Muscle layer of colon (tissue), 2 donors: Measurements from ENCODE around the gene KAT8.

ENCODE experiments used
- H3K27ac ChIP-seq: one replicate; pipeline ENCODE4 v1.7.0; 2013; ENCODE audit warnings: low read depth, mild to moderate bottlenecking, low read length, moderate library complexity
- H3K27me3 ChIP-seq, 2 donors: one replicate each; pipeline ENCODE4 v1.7.0; 2013; ENCODE audit warnings: low read length in 2 of 2, mild to moderate bottlenecking in 2 of 2; ENCODE audit not compliant: insufficient read depth in 2 of 2, control insufficient read depth in 1 of 2
- H3K36me3 ChIP-seq: one replicate; pipeline ENCODE4 v1.7.0; 2013; ENCODE audit warnings: mild to moderate bottlenecking, low read length; ENCODE audit not compliant: insufficient read depth
- H3K4me1 ChIP-seq: one replicate; pipeline ENCODE4 v1.7.0; 2013; ENCODE audit warnings: mild to moderate bottlenecking, low read length; ENCODE audit not compliant: insufficient read depth
- H3K4me3 ChIP-seq, 2 donors: one replicate each; pipeline ENCODE4 v1.7.0; 2013; ENCODE audit warnings: low read length in 2 of 2, low read depth in 1 of 2, mild to moderate bottlenecking in 1 of 2, moderate library complexity in 1 of 2
- H3K9ac ChIP-seq: one replicate; pipeline ENCODE4 v1.7.0; 2013; ENCODE audit warnings: low read length
- H3K9me3 ChIP-seq: one replicate; pipeline ENCODE4 v1.7.0; 2013; ENCODE audit warnings: mild to moderate bottlenecking, low read length
- donor health status: abdominal sarcoma.
- donor health status: Adenocarcinoma of cecum.

KAT8 gene

DNA sequence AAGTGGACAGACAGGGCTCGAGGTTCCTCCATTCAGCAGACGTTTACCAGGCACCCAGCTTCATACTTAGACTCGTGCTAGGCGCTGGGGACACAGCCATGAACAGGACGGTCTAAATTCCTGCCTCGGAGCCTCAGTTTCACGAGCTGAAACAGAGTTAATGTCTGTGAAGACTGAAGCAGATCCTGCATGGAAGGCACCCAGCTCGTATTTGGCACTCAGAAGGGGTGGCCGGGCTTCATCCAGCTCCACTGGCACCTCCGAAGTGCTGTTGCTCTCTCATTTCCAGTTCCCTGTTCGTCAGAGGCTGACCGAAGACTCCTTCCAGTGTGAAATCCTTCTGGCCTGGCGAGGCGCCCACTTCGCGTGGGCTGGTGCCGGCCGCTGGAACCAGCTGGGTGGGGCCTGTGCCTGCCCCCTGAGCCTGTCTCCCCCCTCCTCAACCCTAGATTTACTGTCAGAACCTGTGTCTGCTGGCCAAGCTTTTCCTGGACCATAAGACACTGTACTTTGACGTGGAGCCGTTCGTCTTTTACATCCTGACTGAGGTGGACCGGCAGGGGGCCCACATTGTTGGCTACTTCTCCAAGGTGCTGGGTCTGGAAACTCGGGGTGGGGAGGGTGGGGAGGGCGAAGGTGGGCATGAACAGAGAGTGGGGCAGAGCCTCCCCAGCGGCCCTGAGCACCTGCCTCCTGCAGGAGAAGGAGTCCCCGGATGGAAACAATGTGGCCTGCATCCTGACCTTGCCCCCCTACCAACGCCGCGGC is 12.3 kb downstream of the KAT8 start:
- Histone ChIP-seq H3K4me3 (no peak overlapping the region), H3K9me3 (no peaks in the 10 kb centered on the region), H3K27me3 (no peaks in the 10 kb centered on the region), H3K9ac (no peak overlapping the region), H3K27ac (peak overlapping the region; percentile 17), H3K4me1 (peaks cover 5% of the 10 kb centered on the region), H3K36me3 (peaks cover 66% of the 10 kb centered on the region)

GRCh38 chr16:31130336-31130891 is 12.9 kb downstream of the KAT8 start:
- Histone ChIP-seq H3K36me3 (peaks cover 62% of the 10 kb centered on the region), H3K9me3 (no peaks in the 10 kb centered on the region), H3K4me1 (peaks cover 9% of the 10 kb centered on the region), H3K27ac (no peak overlapping the region), H3K4me3 (no peak overlapping the region), H3K9ac (no peak overlapping the region), H3K27me3 (peaks cover 0 to 2% of the 10 kb centered on the region in 2 donors)

GRCh38 chr16:31130899-31131298 is 13.4 kb downstream of the KAT8 start:
- peaks cover 59% of the 10 kb centered on the region for H3K36me3 ChIP-seq
- H3K9me3 ChIP-seq = no peaks in the 10 kb centered on the region
- no peak overlapping the region for H3K27ac ChIP-seq
- H3K9ac ChIP-seq = no peak overlapping the region
- H3K4me3 ChIP-seq = no peak overlapping the region
- H3K4me1 ChIP-seq = peaks cover 9% of the 10 kb centered on the region
- H3K27me3 ChIP-seq = peaks cover 0 to 7% of the 10 kb centered on the region in 2 donors

GRCh38 chr16:31131416-31131815 is 14.0 kb downstream of the KAT8 start:
- H3K27me3 ChIP-seq = peaks cover 0 to 12% of the 10 kb centered on the region in 2 donors
- no peak overlapping the region for H3K27ac ChIP-seq
- H3K4me3 ChIP-seq = no peak overlapping the region
- no peaks in the 10 kb centered on the region for H3K9me3 ChIP-seq
- peaks cover 56% of the 10 kb centered on the region for H3K36me3 ChIP-seq
- H3K9ac ChIP-seq = no peak overlapping the region
- peaks cover 9% of the 10 kb centered on the region for H3K4me1 ChIP-seq

DNA sequence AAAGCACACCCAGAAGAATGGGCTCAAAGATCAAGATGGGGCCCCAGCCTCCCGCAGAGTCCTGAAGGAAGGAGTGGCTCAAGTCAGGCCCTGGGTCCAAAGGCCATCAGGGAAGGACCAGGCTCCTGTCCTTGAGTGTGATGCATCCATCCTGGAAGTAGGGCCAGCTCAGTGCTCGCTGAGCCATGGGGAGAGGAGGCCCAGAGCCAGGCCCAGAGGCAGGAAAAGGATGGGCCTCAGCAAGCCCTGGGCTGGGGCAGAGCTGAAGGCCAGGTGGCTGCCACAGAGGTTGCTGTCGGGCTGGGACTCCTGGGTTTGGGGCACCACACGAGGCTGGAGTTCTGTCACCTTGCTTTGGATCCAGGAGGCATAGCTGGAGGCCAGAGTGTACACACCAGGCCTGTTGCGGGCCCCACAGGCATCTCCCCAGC is 14.4 kb downstream of the KAT8 start:
- peaks cover 55% of the 10 kb centered on the region for H3K36me3 ChIP-seq
- peaks cover 9% of the 10 kb centered on the region for H3K4me1 ChIP-seq
- no peaks in the 10 kb centered on the region for H3K9me3 ChIP-seq
- no peak overlapping the region for H3K27ac ChIP-seq
- H3K27me3 ChIP-seq = peaks cover 0 to 12% of the 10 kb centered on the region in 2 donors
- no peak overlapping the region for H3K4me3 ChIP-seq
- no peak overlapping the region for H3K9ac ChIP-seq

DNA sequence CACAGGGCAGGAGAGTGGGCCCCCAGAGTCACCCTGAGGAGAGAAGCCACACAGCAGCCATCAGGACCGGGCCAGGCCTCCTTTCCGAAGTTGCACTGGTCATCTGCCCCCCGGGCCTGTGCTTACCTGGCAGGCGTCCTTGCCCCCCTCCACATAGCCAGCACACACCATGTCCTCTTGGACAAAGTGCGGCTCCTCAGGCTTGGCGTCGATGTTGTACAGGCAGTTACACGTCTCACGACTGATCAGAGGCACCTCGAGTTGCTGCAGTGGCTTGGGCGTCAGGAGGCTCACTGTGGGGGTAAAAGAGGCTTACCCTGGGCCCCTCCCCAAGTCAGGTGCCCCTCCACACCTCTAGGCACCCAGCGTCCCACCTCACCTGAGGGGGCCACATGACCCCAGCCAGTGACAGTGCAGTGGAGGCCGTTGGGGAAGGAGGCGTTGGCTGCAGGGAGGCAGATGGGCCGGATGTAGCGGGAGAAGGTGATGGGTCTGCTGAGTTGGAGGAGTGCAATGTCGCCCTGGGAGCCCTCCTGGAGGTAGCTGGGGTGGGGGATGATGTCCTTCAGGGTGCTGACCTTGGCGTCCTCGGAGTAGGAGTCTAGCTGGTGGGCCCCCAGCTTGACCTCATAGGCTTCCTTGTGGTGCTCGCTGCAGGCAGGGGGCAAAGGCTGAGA is 15.0 kb downstream of the KAT8 start:
- H3K27ac ChIP-seq = no peak overlapping the region
- peaks cover 9% of the 10 kb centered on the region for H3K4me1 ChIP-seq
- H3K27me3 ChIP-seq = peaks cover 0 to 12% of the 10 kb centered on the region in 2 donors
- H3K36me3 ChIP-seq = peaks cover 49% of the 10 kb centered on the region
- no peak overlapping the region for H3K4me3 ChIP-seq
- H3K9ac ChIP-seq = no peak overlapping the region
- H3K9me3 ChIP-seq = no peaks in the 10 kb centered on the region

- Histone ChIP-seq H3K4me1 (peaks cover 9% of the 10 kb centered on the region), H3K9ac (no peak overlapping the region), H3K4me3 (no peak overlapping the region)
Observed at GRCh38 chr16:31133046-31133501, 15.6 kb downstream of the KAT8 start.

GRCh38 chr16:31134091-31134571 is 16.7 kb downstream of the KAT8 start:
- Histone ChIP-seq H3K36me3 (peaks cover 33% of the 10 kb centered on the region), H3K27ac (no peak overlapping the region), H3K9me3 (no peaks in the 10 kb centered on the region), H3K9ac (no peak overlapping the region), H3K4me1 (peaks cover 9% of the 10 kb centered on the region), H3K4me3 (no peak overlapping the region), H3K27me3 (peaks cover 0 to 12% of the 10 kb centered on the region in 2 donors)

More at GRCh38 chr16:31133046-31133501, 15.6 kb downstream of the KAT8 start:
- Histone ChIP-seq H3K27ac (no peak overlapping the region), H3K36me3 (peaks cover 43% of the 10 kb centered on the region), H3K27me3 (peaks cover 0 to 12% of the 10 kb centered on the region in 2 donors), H3K9me3 (no peaks in the 10 kb centered on the region)

- H3K9me3 ChIP-seq = no peaks in the 10 kb centered on the region
- H3K36me3 ChIP-seq = peaks cover 25% of the 10 kb centered on the region
- H3K4me3 ChIP-seq = no peak overlapping the region
- no peak overlapping the region for H3K9ac ChIP-seq
- H3K4me1 ChIP-seq = peaks cover 5% of the 10 kb centered on the region
- peaks cover 0 to 12% of the 10 kb centered on the region in 2 donors for H3K27me3 ChIP-seq
- no peak overlapping the region for H3K27ac ChIP-seq
Observed at GRCh38 chr16:31134625-31135534, 17.4 kb downstream of the KAT8 start.

- H3K4me1 ChIP-seq = peaks cover 7% of the 10 kb centered on the region
- H3K36me3 ChIP-seq = peaks cover 19% of the 10 kb centered on the region
- no peak within 1 kb of the TSS for H3K27ac ChIP-seq
- H3K9me3 ChIP-seq = no peaks in the 10 kb centered on the region
- H3K4me3 ChIP-seq = no peak within 1 kb of the TSS
- no peak within 1 kb of the TSS for H3K9ac ChIP-seq
- H3K27me3 ChIP-seq = peaks cover 0 to 12% of the 10 kb centered on the region in 2 donors
Observed at GRCh38 chr16:31135535-31136286, 18.2 kb downstream of the KAT8 start, which contains the start of gene PRSS8. Gene PRSS8 (minus strand): TSS chr16:31135727. CDS start chr16:31135498, 229 bp downstream.
